NK-92 (cell line): ENCODE measurements around the gene THAP11.

Source experiments
- DNase-seq: peaks from one replicate; lab custom pipeline; 2025; ENCODE audit not compliant: unreplicated experiment; lab: John Stamatoyannopoulos, UW

The THAP11 gene

DNA sequence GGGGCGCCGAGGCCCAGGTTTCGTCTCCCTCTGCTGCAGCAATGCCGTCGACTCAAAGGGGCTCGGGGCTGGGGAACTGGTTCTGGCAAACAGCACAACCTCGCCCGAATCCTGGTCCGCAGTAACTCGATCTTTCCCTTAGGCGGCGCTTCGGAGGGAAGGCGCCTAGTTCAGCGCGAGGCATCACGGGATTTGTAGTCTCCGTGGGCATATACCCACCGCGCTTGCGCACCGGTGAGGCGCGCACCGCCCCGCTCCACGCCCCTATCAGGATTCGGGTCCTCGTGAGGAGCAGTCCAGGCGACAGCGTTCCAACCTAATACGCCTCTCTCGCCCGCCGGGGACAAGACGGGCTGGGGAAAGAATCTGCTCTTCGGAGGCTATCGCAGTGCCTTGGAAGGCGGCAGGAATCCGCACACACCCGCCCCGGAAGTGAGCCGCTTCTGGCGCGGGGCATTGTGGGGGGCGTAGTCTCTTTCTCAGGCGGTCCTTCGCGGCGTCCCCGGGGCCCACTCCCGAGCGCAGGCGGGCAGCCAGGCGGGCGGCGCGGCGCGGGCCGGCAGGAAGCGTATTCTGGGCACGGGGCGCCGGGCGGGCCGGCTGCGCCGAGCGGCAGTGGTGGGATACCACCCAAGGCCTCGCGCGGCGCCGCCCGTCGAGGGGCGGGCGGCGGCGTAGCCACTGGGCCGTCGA, at the start of gene THAP11:
THAP11 (plus strand) TSS at position 505 of the 693 bp plus-strand sequence. CDS start 235 bp downstream, outside the sequence.
- peak; percentile 57 for DNase-seq

- DNase-seq = no peak
Observed at GRCh38 chr16:67796099-67796718, 45.9 kb upstream of the THAP11 start.

DNA sequence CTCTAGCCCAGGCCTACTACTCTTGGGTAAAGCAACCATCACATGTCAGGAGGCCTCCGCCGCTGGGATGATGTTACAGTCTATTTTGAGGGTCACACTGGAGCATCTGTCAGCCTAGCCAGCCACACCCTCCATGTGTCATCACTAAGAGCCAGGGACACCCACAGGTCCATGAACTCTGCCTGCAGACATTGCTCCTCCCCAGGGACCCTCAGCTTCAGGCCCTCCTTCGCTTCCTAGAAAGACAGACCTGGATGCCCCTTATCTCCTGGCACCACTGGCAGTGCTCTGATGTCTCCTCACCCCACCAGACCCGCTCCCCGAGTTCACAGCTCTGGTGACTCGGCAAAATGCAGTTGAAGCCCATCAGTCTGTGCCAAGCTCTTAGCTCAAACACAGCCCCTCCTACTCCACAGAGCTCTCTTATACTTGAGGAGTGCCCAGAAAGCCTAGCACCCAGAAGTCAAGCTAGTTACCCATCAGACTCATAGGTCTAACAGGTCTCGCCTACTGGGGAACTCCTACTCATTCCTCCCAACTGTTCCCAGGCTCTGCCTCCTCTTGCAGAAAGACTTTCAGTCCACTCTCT, 41.7 kb upstream of the THAP11 start:
- DNase-seq = no peak

- DNase-seq = no peak
Observed at GRCh38 chr16:67801241-67801640, 40.9 kb upstream of the THAP11 start.

GRCh38 chr16:67801883-67802282, 40.2 kb upstream of the THAP11 start:
- no peak for DNase-seq

DNA sequence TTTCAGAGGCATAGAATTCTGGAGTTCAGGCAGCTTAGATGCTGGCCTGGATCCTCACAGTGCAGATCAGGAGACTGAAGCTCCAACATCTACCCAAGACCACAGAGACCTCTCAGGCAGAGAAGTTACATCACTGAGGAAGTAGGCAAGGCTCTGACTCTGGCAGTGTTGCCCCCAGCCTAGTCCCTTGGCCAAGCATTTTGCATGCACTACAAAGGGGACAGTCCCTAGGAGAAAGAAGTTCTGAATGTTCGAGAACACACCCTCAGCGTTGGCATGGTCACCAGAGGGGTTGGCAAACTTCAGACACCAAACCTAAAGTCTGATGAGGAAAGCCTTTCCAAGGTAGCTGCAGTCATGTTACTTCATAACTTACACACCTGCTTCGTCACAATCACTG, 38.2 kb upstream of the THAP11 start:
- no peak for DNase-seq

DNA sequence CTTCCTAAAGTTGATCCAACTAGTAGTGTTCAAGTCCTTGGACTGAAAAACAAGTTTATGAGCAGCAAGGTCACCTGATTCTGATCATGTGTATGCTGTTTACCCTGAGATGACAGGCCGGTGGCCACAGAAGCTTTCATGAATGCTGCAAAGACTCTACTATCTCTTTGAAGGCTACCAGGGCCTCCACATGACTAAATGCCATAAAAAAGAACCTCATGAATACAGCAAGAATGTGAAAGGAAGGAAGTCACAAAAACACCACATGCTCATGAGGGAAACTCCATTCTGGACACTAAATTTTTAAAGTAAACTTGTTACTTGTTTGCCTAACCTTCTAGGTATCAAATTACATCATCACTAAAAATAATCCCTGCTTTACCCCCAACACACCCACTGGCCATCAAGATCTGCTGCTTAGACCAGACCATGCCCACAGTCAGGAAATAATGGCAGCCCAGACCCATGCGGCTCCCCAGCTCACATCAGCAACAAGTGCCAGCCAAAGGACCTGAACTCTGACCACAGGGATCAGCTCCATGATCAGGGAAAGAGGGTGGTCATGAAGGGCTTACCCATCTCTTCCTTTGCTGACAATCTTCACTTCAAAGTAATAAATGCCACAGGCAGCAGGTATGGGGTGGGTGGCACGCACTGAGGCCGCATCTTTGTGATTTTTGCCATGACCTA, 37.1 kb upstream of the THAP11 start:
- no peak for DNase-seq

DNA sequence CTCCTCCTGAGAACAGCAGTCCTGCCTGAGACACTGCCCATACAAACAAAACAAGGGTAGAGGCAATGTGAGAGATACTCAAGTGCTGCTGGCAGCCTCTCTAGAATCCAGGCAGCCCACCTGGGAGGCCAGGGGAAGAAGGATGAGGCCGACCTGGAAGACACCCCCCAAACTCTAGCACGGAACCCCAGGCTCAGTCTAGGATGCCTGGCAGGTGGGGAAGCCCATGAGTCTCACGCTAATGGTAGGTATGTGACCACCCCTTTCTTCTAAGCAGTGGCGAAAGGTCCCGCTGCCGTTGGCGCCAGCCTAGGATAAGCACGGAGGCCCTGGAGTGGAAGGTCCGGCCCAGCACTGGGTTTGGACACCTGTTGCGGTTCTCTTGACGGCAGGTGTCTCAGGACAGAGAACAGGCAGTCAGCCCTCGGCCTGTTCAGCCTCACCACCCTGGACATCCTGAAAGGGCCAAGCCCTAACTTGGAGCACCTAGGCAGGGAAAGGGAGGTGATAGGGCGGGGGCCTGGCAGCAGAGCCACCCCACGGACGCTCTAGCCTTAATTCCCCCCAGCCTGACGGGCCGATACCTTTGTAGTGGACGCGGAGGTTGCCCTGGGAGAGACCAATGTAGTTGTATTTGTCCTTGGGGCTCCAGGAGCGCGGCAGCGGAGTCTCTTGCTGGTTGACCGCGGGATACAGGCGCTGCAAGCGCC, 36.2 kb upstream of the THAP11 start:
- no peak for DNase-seq

- peak; percentile 78 for DNase-seq
Observed at GRCh38 chr16:67806428-67807147, 35.5 kb upstream of the THAP11 start, which contains the start of the genes RANBP10 and TSNAXIP1. TSS of gene RANBP10 (minus strand) at chr16:67806560. CDS start at chr16:67806536, 24 bp downstream. TSS of gene TSNAXIP1 (plus strand) at chr16:67806889. CDS start at chr16:67807150, 261 bp downstream.

DNA sequence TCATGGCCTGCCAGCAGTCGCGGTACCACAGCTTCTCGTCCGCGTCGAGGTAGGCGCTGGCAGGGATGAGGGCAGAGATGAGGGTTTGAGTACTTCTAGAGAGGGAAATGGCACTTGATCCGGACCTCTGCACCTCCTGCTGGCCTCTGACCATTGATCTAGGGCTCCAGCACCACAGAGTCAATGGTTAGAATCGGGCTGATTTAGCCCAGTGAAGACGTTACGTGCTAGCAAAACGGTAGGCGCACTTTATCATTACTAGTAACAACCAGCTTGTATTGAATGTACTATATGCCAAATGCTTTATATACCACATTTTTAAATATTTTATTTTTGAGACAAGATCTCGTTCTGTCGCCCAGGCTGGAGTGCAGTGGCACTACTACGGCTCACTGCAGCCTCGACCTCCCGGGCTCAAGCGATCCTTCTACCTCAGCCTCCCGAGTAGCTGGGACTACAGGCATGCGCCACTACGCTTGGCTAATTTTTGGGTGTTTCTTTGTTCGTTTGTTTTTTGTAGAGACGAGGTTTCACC, 34.9 kb upstream of the THAP11 start:
- DNase-seq = no peak

GRCh38 chr16:67811899-67812298, 30.2 kb upstream of the THAP11 start:
- no peak for DNase-seq

DNA sequence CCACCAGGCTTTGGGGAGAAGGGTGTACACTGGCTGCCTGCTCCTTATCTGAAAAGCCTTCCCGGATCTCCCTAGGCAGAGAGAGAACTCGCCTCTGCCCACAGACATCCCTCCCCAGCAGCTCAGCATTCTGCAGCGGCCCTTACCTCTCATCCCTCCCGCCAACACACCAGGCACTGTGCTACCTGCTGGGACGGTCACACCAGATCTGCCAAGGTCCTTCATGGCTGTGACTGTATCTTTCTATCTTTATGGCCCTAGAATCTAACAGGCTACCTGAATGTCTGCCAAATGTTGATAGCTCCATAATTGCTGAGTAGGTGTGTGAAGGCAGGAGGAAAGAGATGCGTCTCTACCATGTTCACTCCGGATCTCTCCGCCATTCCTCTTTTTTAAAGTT, 27.6 kb upstream of the THAP11 start:
- no peak for DNase-seq

DNA sequence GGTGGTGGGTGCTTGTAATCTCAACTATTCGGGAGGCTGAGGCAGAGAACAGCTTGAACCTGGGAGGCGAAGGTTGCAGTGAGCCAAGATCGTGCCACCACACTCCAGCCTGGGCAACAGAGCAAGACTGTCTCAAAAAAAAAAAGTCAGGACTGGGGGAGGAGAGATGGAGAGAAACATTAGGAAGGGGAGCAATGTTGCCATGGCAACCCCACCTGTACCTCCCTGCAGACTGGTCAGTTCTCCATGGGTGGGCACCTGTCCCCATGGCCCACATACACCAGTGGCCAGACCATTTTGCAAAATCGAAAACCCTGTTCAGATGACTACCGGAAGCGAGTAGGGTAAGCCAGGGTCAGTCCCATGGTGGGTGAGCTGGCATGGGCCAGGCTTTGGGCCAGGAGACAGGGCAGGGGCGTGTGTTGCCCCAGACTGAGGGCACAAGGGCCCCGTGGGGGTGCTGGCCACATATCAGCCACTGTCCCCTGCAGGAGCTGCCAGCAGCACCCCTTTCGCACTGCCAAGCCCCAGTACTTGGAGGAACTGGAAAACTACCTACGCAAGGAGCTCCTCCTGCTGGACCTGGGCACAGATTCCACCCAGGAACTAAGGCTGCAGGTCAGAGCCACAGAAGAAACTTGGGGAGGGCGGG, 21.4 kb upstream of the THAP11 start:
- DNase-seq = no peak

DNA sequence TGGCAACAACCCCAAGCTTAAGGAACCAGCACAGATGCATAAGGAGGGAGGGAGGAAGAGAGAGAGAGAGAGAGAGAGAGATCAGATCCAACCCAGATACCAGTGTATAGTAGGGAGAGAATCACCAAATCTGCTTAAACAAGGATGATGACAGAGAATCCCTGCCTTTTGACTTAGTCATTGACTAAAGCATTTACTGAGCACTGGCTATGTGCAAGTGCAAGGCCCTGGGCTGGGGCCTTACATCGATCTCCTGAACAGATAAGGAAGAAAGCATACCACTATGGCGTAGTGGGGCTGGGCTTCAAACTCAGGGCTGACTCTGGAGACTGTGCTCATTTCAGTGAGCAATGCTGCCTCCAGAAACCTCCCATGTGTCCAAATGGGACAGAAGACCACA, 19.6 kb upstream of the THAP11 start:
- no peak for DNase-seq

DNA sequence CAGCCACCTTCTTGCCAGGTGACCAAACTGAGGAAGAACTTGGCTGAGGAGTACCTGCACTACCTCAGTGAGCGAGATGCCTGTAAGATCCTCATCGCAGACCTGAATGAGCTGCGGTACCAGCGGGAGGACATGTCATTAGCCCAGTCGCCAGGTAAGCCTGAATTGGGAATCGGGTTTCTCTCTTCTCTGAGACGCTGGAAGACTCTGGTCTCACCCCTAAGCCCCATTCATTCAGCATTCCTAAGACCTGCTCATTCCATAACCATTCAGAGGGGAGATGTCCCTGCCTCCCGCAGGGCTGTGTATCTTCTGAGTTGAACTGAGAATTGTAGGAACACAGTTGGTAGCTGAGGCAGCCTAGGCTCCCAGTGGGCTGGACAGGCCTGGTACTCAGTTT, 17.0 kb upstream of the THAP11 start:
- no peak for DNase-seq

DNA sequence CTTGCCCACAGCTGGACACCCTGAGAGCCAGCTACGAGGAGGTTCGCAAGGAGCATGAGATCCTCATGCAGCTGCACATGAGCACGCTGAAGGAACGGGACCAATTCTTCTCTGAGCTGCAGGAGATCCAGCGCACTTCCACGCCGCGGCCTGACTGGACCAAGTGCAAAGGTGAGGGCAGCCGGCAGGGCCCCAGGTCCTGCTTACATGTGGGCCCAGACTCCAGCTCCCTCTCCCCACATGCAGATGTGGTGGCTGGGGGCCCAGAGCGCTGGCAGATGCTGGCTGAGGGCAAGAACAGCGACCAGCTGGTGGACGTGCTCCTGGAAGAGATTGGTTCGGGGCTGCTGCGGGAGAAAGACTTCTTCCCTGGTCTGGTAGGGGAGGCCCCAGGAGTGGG, 16.2 kb upstream of the THAP11 start:
- DNase-seq = no peak

- no peak for DNase-seq
Observed at GRCh38 chr16:67828651-67829050, 13.5 kb upstream of the THAP11 start.

- no peak for DNase-seq
Observed at GRCh38 chr16:67833030-67833414, 9.1 kb upstream of the THAP11 start.

DNA sequence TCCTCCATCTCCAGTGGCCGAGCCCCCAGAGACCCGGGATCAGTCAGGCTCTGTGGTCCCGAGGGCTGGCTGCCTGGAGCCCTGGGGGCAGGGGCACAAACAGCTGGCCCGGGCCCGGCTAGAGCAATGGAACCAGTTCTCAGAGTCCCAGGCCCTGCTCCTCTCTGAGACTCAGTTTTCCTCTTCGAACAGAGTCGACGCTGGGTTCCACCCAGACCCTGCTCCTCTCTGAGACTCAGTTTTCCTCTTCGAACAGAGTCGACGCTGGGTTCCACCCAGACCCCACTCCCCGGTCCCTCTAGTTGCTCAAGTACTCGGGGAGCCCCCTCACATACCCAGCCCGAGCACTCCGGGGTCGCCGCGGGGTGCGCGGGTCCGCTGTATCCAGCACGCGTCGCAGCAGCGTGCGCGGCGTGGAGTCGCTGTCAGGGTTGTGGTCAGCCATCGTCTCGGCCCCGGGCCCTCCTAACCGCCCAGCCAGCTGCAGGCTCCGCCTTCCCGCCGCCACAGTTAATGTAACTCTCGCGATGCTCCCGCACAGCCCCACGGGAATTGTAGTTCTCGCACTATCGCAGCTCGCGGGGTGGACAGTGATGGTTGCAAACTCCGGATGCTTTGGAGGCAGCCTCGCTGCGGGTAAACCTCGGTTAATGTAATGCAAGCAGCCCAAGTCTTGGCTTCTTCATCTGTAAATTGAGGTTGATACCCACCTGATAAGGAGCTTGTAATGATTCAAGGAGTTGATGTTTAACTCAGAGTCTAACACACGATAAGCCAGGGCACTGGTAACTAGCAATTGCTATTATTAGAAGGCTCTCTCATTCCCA, 8.5 kb upstream of the THAP11 start:
- DNase-seq = peak; percentile 30
